SU-DHL-6 (cell line): ENCODE data around the gene ENO2.

Experiments used
- H2AFZ ChIP-seq: fragments of 200-600 bp; sonication (generic); 2 replicates; pipeline ENCODE4 v1.6.1; 2014; ENCODE audit warnings: low read depth, mild to moderate bottlenecking, moderate library complexity, mixed read lengths, antibody characterized with exemption, low read length; ENCODE audit not compliant: severe bottlenecking
- H3F3A ChIP-seq: fragments of 200-600 bp; shearing (Covaris generic); 2 replicates; pipeline ENCODE4 v1.6.0; 2016; ENCODE audit warnings: antibody characterized with exemption, mild to moderate bottlenecking; ENCODE audit not compliant: insufficient read depth
- H3K27ac ChIP-seq: fragments of 200-600 bp; sonication (generic); 2 replicates; pipeline ENCODE4 v1.5.1; 2016; ENCODE audit warnings: low read depth, mild to moderate bottlenecking, low read length, moderate library complexity, mixed read lengths
- H3K27me3 ChIP-seq: fragments of 200-600 bp; sonication (generic), shearing (Covaris generic); 2 replicates; pipeline ENCODE4 v1.6.0; 2014; ENCODE audit warnings: mild to moderate bottlenecking, low read length
- H3K36me3 ChIP-seq: fragments of 200-600 bp; sonication (generic); 2 replicates; pipeline ENCODE4 v1.6.1; 2014; ENCODE audit warnings: mild to moderate bottlenecking, low read length, mixed read lengths
- H3K4me2 ChIP-seq: fragments of 300-600, 200-600 bp; shearing (Covaris generic), sonication (generic); 2 replicates; pipeline ENCODE4 v1.6.0; 2014; ENCODE audit warnings: low read length, low read depth, mild to moderate bottlenecking; ENCODE audit not compliant: poor library complexity, severe bottlenecking
- H3K4me3 ChIP-seq: fragments of 200-600 bp; sonication (generic); 2 replicates; pipeline ENCODE4 v1.5.1; 2014; ENCODE audit warnings: antibody characterized with exemption, low read length, mild to moderate bottlenecking, mixed read lengths; ENCODE audit not compliant: insufficient read depth, poor library complexity, severe bottlenecking
- H3K79me2 ChIP-seq: fragments of 200-600 bp; sonication (generic); 2 replicates; pipeline ENCODE4 v1.6.1; 2014; ENCODE audit warnings: mild to moderate bottlenecking, low read length, moderate library complexity; ENCODE audit not compliant: insufficient read depth
- H3K9ac ChIP-seq: fragments of 200-600 bp; sonication (generic); 2 replicates; pipeline ENCODE4 v1.7.0; 2014; ENCODE audit warnings: mild to moderate bottlenecking, low read length
- H3K9me2 ChIP-seq: fragments of 200-600 bp; sonication (generic); replicated peaks from 2 replicates; pipeline ENCODE4 v1.6.1; 2014; ENCODE audit warnings: low read length; ENCODE audit not compliant: insufficient read depth
- H3K9me3 ChIP-seq: fragments of 200-600 bp; sonication (generic); 2 replicates; pipeline ENCODE4 v1.6.1; 2014; ENCODE audit warnings: low read length, mixed read lengths; ENCODE audit not compliant: insufficient read depth
- H4K20me1 ChIP-seq: fragments of 200-600 bp; sonication (generic); 2 replicates; pipeline ENCODE4 v1.6.1; 2014; ENCODE audit warnings: low read depth, mild to moderate bottlenecking, antibody characterized with exemption, low read length, moderate library complexity, mixed read lengths
- CTCF ChIP-seq: fragments of 200-600 bp; sonication (generic); IDR thresholded peaks from one replicate; pipeline ENCODE4 v1.5.1; 2017; ENCODE audit warnings: antibody characterized with exemption, mild to moderate bottlenecking, low read length, moderate library complexity; ENCODE audit not compliant: insufficient read depth, poor library complexity, severe bottlenecking
- EZH2phosphoT487 ChIP-seq: fragments of 200-600 bp; sonication (generic), shearing (Covaris generic); conservative IDR thresholded peaks from 2 replicates; pipeline ENCODE4 v1.6.1; 2018; ENCODE audit warnings: mild to moderate bottlenecking, antibody characterized with exemption, low read length, moderate library complexity, mixed read lengths

ENO2 gene

GRCh38 chr12:6936194-6936635 is 21.8 kb downstream of the ENO2 start:
- H3K9me3 ChIP-seq = no peaks in the 10 kb centered on the region
- H3K27me3 ChIP-seq = no peaks in the 10 kb centered on the region
- no peak overlapping the region for H3K27ac ChIP-seq
- H4K20me1 ChIP-seq = no peaks in the 10 kb centered on the region
- H3K9ac ChIP-seq = peak overlapping the region; percentile 92
- no peaks in the 10 kb centered on the region for H3K79me2 ChIP-seq
- H3K4me3 ChIP-seq = peak overlapping the region; percentile 61
- no peak for TF ChIP-seq CTCF
- no peak for TF ChIP-seq EZH2phosphoT487
- peaks cover 8% of the 10 kb centered on the region; the same call in 1 of the 2 replicates for H3F3A ChIP-seq
- H3K36me3 ChIP-seq = no peaks in the 10 kb centered on the region
- H2AFZ ChIP-seq = no peak overlapping the region
- peak overlapping the region; percentile 71 for H3K4me2 ChIP-seq
- H3K9me2 ChIP-seq = no peaks in the 10 kb centered on the region

DNA sequence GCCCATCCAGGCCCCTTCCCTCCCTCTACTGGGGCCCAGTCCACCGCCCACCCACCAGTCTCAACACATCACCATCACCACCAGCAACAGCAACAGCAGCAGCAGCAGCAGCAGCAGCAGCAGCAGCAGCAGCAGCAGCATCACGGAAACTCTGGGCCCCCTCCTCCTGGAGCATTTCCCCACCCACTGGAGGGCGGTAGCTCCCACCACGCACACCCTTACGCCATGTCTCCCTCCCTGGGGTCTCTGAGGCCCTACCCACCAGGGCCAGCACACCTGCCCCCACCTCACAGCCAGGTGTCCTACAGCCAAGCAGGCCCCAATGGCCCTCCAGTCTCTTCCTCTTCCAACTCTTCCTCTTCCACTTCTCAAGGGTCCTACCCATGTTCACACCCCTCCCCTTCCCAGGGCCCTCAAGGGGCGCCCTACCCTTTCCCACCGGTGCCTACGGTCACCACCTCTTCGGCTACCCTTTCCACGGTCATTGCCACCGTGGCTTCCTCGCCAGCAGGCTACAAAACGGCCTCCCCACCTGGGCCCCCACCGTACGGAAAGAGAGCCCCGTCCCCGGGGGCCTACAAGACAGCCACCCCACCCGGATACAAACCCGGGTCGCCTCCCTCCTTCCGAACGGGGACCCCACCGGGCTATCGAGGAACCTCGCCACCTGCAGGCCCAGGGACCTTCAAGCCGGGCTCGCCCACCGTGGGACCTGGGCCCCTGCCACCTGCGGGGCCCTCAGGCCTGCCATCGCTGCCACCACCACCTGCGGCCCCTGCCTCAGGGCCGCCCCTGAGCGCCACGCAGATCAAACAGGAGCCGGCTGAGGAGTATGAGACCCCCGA is 22.5 kb downstream of the ENO2 start:
- no peak overlapping the region for H2AFZ ChIP-seq

DNA sequence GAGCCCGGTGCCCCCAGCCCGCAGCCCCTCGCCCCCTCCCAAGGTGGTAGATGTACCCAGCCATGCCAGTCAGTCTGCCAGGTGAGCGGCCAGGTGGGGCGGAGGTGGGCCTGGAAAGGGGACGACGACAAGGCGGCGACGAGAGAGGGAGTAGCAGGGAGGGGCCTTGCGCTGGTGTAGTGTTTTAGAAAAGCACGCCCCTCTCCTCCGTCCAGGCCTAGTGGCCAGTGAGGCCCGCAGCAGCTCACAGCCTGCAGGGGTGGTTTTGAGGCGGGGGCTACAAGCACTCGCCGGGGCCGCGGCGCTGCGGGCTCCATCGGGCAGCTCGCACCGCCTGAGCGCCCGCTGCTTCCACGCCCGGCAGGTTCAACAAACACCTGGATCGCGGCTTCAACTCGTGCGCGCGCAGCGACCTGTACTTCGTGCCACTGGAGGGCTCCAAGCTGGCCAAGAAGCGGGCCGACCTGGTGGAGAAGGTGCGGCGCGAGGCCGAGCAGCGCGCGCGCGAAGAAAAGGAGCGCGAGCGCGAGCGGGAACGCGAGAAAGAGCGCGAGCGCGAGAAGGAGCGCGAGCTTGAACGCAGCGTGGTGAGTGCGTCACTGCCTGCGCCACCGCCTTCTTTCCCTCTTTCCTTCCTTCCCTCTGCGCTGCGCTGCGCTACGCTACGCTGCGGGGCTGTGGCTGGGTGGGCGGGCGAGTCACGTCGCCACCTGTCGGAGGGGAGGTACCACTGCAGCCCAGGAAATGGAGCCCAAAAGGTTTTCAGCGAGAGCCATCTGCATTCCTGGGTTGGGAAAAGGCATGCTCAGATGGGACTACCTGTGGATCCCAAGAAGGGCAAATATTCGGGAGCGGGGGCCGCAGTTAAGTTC is 23.3 kb downstream of the ENO2 start:
- Histone ChIP-seq H3F3A (peaks cover 8% of the 10 kb centered on the region; the same call in 1 of the 2 replicates), H3K27ac (peak overlapping the region; percentile 86), H3K27me3 (no peaks in the 10 kb centered on the region), H3K9me3 (no peaks in the 10 kb centered on the region), H2AFZ (peak overlapping the region; percentile 52), H3K9ac (peak overlapping the region; percentile 92), H3K79me2 (no peaks in the 10 kb centered on the region), H3K4me3 (peak overlapping the region; percentile 61), H3K9me2 (no peaks in the 10 kb centered on the region), H4K20me1 (no peaks in the 10 kb centered on the region), H3K4me2 (peak overlapping the region; percentile 71), H3K36me3 (no peaks in the 10 kb centered on the region)
- TF ChIP-seq CTCF (peak; percentile 95), EZH2phosphoT487 (no peak)

More for the DNA sequence above, 22.5 kb downstream of the ENO2 start:
- H3K9me3 ChIP-seq = no peaks in the 10 kb centered on the region
- H3K36me3 ChIP-seq = no peaks in the 10 kb centered on the region
- peak overlapping the region; percentile 86 for H3K27ac ChIP-seq
- no peaks in the 10 kb centered on the region for H3K79me2 ChIP-seq
- H3K9ac ChIP-seq = peak overlapping the region; percentile 92
- peak overlapping the region; percentile 71 for H3K4me2 ChIP-seq
- TF ChIP-seq EZH2phosphoT487 = no peak
- peak; percentile 10 for TF ChIP-seq CTCF
- H3K27me3 ChIP-seq = no peaks in the 10 kb centered on the region
- no peaks in the 10 kb centered on the region for H4K20me1 ChIP-seq
- H3K9me2 ChIP-seq = no peaks in the 10 kb centered on the region
- peak overlapping the region; percentile 61 for H3K4me3 ChIP-seq
- peaks cover 8% of the 10 kb centered on the region; the same call in 1 of the 2 replicates for H3F3A ChIP-seq
